22Rv1 (cell line): ENCODE results near the gene SPEF2.

Experiments used
- ZFX ChIP-seq: fragments of 450-650 bp; IDR thresholded peaks from 2 replicates; pipeline ENCODE4 v1.6.1; 2017; ENCODE audit warnings: antibody characterized with exemption, borderline replicate concordance
- TF ChIP-seq, protein P1 (sequence below): fragments of 450-650 bp; IDR thresholded peaks from 2 replicates; pipeline ENCODE4 v1.5.1; 2017; ENCODE audit warnings: mild to moderate bottlenecking

DNA sequence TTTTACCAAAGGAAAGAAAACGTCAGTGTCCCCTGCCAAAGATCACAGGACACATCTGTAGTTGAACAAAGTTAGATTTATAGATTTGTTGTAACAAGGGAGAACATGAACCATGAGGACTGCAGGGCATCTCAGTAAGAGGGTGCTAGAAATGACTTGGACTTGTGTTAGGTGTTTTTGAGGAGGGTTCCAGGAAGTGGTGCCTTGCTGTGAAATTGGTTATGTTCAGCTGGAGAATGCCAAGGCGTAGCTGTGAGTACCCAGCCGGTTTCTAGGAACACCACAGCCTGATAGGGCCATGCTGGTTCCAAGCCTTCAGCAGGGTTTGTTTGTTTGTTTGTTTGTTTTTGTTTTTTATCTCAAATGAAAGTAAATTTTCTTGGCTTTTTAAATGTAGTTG, 5.3 kb downstream of the SPEF2 start:
- TF ChIP-seq, protein P1, sequence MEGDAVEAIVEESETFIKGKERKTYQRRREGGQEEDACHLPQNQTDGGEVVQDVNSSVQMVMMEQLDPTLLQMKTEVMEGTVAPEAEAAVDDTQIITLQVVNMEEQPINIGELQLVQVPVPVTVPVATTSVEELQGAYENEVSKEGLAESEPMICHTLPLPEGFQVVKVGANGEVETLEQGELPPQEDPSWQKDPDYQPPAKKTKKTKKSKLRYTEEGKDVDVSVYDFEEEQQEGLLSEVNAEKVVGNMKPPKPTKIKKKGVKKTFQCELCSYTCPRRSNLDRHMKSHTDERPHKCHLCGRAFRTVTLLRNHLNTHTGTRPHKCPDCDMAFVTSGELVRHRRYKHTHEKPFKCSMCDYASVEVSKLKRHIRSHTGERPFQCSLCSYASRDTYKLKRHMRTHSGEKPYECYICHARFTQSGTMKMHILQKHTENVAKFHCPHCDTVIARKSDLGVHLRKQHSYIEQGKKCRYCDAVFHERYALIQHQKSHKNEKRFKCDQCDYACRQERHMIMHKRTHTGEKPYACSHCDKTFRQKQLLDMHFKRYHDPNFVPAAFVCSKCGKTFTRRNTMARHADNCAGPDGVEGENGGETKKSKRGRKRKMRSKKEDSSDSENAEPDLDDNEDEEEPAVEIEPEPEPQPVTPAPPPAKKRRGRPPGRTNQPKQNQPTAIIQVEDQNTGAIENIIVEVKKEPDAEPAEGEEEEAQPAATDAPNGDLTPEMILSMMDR: no peak
- no peak for TF ChIP-seq ZFX
